HepG2 (cell line): ENCODE data around the gene N4BP2. TPM values are rescaled to one million over a fixed set of nuclear protein-coding genes. Genes with fewer than 3 reads are reported as not detected.
A peak's percentile ranks its signal among the peaks of the same experiment; 100 is the strongest.

Source experiments
- ATAC-seq: fragments of 200-7000 bp; cut with Tn5 transposase; 3 replicates; pipeline ENCODE4 v1.9.1; 2020; ENCODE audit warnings: mild to moderate bottlenecking, moderate library complexity
- BruUV-seq: library from RNA; stranded (reverse); fragments of 400-500 nt; replicated peaks from 2 replicates; lab custom pipeline; 2021; lab: Mats Ljungman, UMichigan
- CTCF ChIA-PET: fragments of 300-600 bp; formaldehyde crosslinking; extraction: SDS; loops from one replicate; lab custom pipeline; 2021; ENCODE audit warnings: low total read pairs, inconsistent platforms, low intra/inter-chr PET ratio; lab: Yijun Ruan, JAX
- POLR2A ChIA-PET: fragments of 350-600 bp; sonication (Branson Sonifier 250); formaldehyde crosslinking; loops from one replicate; lab custom pipeline; 2020; ENCODE audit warnings: antibody characterized with exemption, inconsistent platforms; lab: Yijun Ruan, JAX
- DNase-seq: peaks from one replicate; pipeline ENCODE4 v3.0.0-alpha.2; 2015; ENCODE audit warnings: low spot score
- FAIRE-seq: peaks from 3 replicates; lab custom pipeline; 2011; peaks lifted over from hg19 to GRCh38; lab: Jason Lieb, UNC
- H2AFZ ChIP-seq: one replicate; pipeline ENCODE4 v1.6.1; 2011; ENCODE audit warnings: low read length, inconsistent platforms
- H3K27ac ChIP-seq: fragments of 300-600 bp; 3 replicates; pipeline ENCODE4 v1.8.0; 2011; ENCODE audit warnings: mixed run types, mild to moderate bottlenecking, mixed read lengths, low read length, inconsistent platforms; ENCODE audit not compliant: insufficient read depth; ENCODE audit errors: extremely low read length
- H3K27me3 ChIP-seq, 2 experiments: fragments of 200-600 bp in 1 of 2; 2 replicates in 1 of 2; 3 replicates in 1 of 2; pipeline versions ENCODE4 v1.6.0 to v1.8.0; 2011; ENCODE audit warnings: low read length in 2 of 2, mild to moderate bottlenecking in 2 of 2, moderate library complexity in 2 of 2, inconsistent platforms in 1 of 2; ENCODE audit not compliant: insufficient read depth in 2 of 2, control insufficient read depth in 1 of 2
- H3K36me3 ChIP-seq, 2 experiments: fragments of 200-600 bp in 1 of 2; replicated peaks in 1 of 2; 2 replicates in 1 of 2; 3 replicates in 1 of 2; pipeline versions ENCODE4 v1.5.1 to v1.8.0; 2011; ENCODE audit warnings: low read length in 2 of 2, inconsistent platforms in 1 of 2; ENCODE audit not compliant: insufficient read depth in 2 of 2, control insufficient read depth in 1 of 2
- H3K4me1 ChIP-seq: 2 replicates; pipeline ENCODE4 v1.5.1; 2012; ENCODE audit warnings: low read length, inconsistent platforms; ENCODE audit not compliant: insufficient read depth
- H3K4me2 ChIP-seq: 2 replicates; pipeline ENCODE4 v1.6.0; 2011; ENCODE audit warnings: low read depth, low read length, inconsistent platforms
- H3K4me3 ChIP-seq, 3 experiments: fragments of 200-600 bp in 1 of 3; sonication (generic), shearing (Covaris generic) in 1 of 3; replicated peaks in 1 of 3; 2 replicates each; pipeline ENCODE4 v1.5.1; 2011 to 2016; ENCODE audit warnings: low read length in 3 of 3, inconsistent platforms in 2 of 3, low read depth in 2 of 3, mild to moderate bottlenecking in 2 of 3, control low read depth in 1 of 3, mixed read lengths in 1 of 3; ENCODE audit not compliant: insufficient read depth in 1 of 3
- H3K79me2 ChIP-seq: one replicate; pipeline ENCODE4 v1.6.1; 2011; ENCODE audit warnings: low read length, inconsistent platforms; ENCODE audit not compliant: insufficient read depth
- H3K9ac ChIP-seq: 2 replicates; pipeline ENCODE4 v1.6.0; 2011; ENCODE audit warnings: mild to moderate bottlenecking, low read depth, low read length, inconsistent platforms; ENCODE audit not compliant: insufficient read depth
- H3K9me3 ChIP-seq: 2 replicates; pipeline ENCODE4 v1.5.1; 2012; ENCODE audit warnings: mild to moderate bottlenecking, low read length
- H4K20me1 ChIP-seq: 2 replicates; pipeline ENCODE4 v1.6.0; 2011; ENCODE audit warnings: inconsistent platforms, mild to moderate bottlenecking, low read length, moderate library complexity; ENCODE audit not compliant: insufficient read depth
- BHLHE40 ChIP-seq: IDR thresholded peaks from 2 replicates; pipeline ENCODE4 v1.6.1; 2011; ENCODE audit warnings: low read length, improper control_type of control experiment
- GFI1 ChIP-seq: sonication (generic); formaldehyde crosslinking; IDR thresholded peaks from 2 replicates; pipeline ENCODE4 v1.5.0; 2020; ENCODE audit warnings: missing genetic modification reagents, mild to moderate bottlenecking, borderline replicate concordance
- HDAC6 ChIP-seq: fragments of 200-600 bp; sonication (generic); IDR thresholded peaks from 2 replicates; pipeline ENCODE4 v1.7.0; 2017; ENCODE audit warnings: mild to moderate bottlenecking, antibody characterized with exemption, low read length, low read depth
- KLF12 ChIP-seq: sonication (generic); formaldehyde crosslinking; IDR thresholded peaks from 2 replicates; pipeline ENCODE4 v1.4.0; 2020; ENCODE audit warnings: missing genetic modification reagents, borderline replicate concordance
- MAFK ChIP-seq, 2 experiments: IDR thresholded peaks in 1 of 2; conservative IDR thresholded peaks in 1 of 2; 2 replicates each; pipeline ENCODE4 v1.6.1; 2011; ENCODE audit warnings: improper control_type of control experiment in 2 of 2, low read length in 2 of 2
- MNT ChIP-seq: fragments of 450-650 bp; IDR thresholded peaks from 2 replicates; pipeline ENCODE4 v1.6.1; 2016
- NBN ChIP-seq: fragments of 450-650 bp; conservative IDR thresholded peaks from 2 replicates; pipeline ENCODE4 v1.6.1; 2017
- NFYC ChIP-seq: IDR thresholded peaks from 2 replicates; pipeline ENCODE4 v1.6.1; 2016; ENCODE audit warnings: missing genetic modification reagents, missing compliant biosample characterization
- SOX13 ChIP-seq, 3 experiments: fragments of 450-650 bp in 1 of 3; sonication (generic) in 1 of 3; formaldehyde crosslinking in 1 of 3; IDR thresholded peaks in 2 of 3; conservative IDR thresholded peaks in 1 of 3; 2 replicates each; pipeline versions ENCODE4 v1.5.0 to v1.6.1; 2016 to 2020; ENCODE audit warnings: antibody characterized with exemption in 1 of 3, mild to moderate bottlenecking in 1 of 3, missing compliant biosample characterization in 1 of 3, missing genetic modification reagents in 1 of 3, moderate library complexity in 1 of 3
- TP53 ChIP-seq: sonication (generic); formaldehyde crosslinking; conservative IDR thresholded peaks from 2 replicates; pipeline ENCODE4 v1.4.0; 2020; ENCODE audit warnings: missing genetic modification reagents
- XBP1 ChIP-seq: sonication (generic); formaldehyde crosslinking; IDR thresholded peaks from 2 replicates; pipeline ENCODE4 v1.5.0; 2020; ENCODE audit warnings: missing genetic modification reagents
- ZNF101 ChIP-seq: sonication (generic); formaldehyde crosslinking; IDR thresholded peaks from 2 replicates; pipeline ENCODE4 v1.4.0; 2020; ENCODE audit warnings: mild to moderate bottlenecking, low read depth, missing genetic modification reagents, borderline replicate concordance
- ZNF251 ChIP-seq: sonication (generic); formaldehyde crosslinking; IDR thresholded peaks from 2 replicates; pipeline ENCODE4 v1.9.0; 2021; ENCODE audit warnings: mild to moderate bottlenecking, missing genetic modification reagents
- ZNF282 ChIP-seq: fragments of 450-650 bp; IDR thresholded peaks from 2 replicates; pipeline ENCODE4 v1.6.1; 2018; ENCODE audit not compliant: partially characterized antibody
- ZNF570 ChIP-seq: sonication (generic); formaldehyde crosslinking; IDR thresholded peaks from 2 replicates; pipeline ENCODE4 v1.4.0; 2020; ENCODE audit warnings: mild to moderate bottlenecking, missing genetic modification reagents, borderline replicate concordance
- ZNF619 ChIP-seq: sonication (generic); formaldehyde crosslinking; IDR thresholded peaks from 2 replicates; pipeline ENCODE4 v1.4.0; 2020; ENCODE audit warnings: mild to moderate bottlenecking, missing genetic modification reagents
- whole genome bisulfite sequencing: methylation state at CpG from one replicate; pipeline ENCODE4 v1.1.6; 2017; ENCODE audit warnings: low lambda C conversion rate; 5-methylcytosine and 5-hydroxymethylcytosine counted together
- in situ Hi-C: cut with HindIII; loops from 2 replicates; pipeline ENCODE4 v1.10.0; 2017; ENCODE audit warnings: low pct_unique_long_range_greater_than_20kb; ENCODE audit not compliant: extremely low pct_ligation_motif_present
- intact Hi-C: fragments of 100-400 bp; cut with micrococcal nuclease; formaldehyde crosslinking; loops from one replicate; pipeline ENCODE4 v1.10.0; 2022; ENCODE audit not compliant: unreplicated experiment
- polyA plus RNA-seq, 8 experiments: library from polyadenylated mRNA; depleted of rRNA in 3 of 8; stranded (reverse) in 7 of 8; unstranded in 1 of 8; fragments of >200 nt; fragmentation: Illumina TruSeq in 4 of 8; extraction: Trizol in 4 of 8; gene quantifications; 2 replicates each; pipeline versions ENCODE4 v1.2.1 to v1.2.3, GENCODE V29; 2011 to 2016; ENCODE audit warnings: low read depth in 4 of 8, missing spikeins in 1 of 8, mixed read lengths in 1 of 8; ENCODE audit not compliant: insufficient read depth in 1 of 8
- total RNA-seq, 5 experiments: library from RNA; depleted of rRNA; stranded (reverse); fragments of >200 nt; fragmentation: Illumina TruSeq; extraction: Trizol; gene quantifications; 2 replicates each; pipeline ENCODE4 v1.2.3, GENCODE V29; 2016; ENCODE audit warnings: low read depth in 1 of 5

The N4BP2 gene
- total and polyA plus RNA-seq, 2 of the 13 experiments (the other 11 are each of a cell fraction or from before 2014, with no cell fraction given), result 5.6 to 12.9 TPM

GRCh38 chr4:40130401-40131036 lies 73.9 kb downstream of the N4BP2 start:
- intact Hi-C loops (no loop called here), in situ Hi-C loops (no loop called here)
- ATAC-seq (no peak), DNase-seq (no peak)
- H3K27ac ChIP-seq, result no peak overlapping the region
- peaks cover 2 to 3% of the 10 kb centered on the region in 2 experiments; a peak in 3 of 5 replicates for H3K36me3 ChIP-seq
- H2AFZ ChIP-seq, result no peak overlapping the region
- H3K9ac ChIP-seq, result no peak overlapping the region
- no peak overlapping the region for H3K4me2 ChIP-seq
- H3K79me2 ChIP-seq, result no peaks in the 10 kb centered on the region
- BruUV-seq, result no TSS peak
- H3K27me3 ChIP-seq, result no peaks in the 10 kb centered on the region
- no peaks in the 10 kb centered on the region for H3K4me1 ChIP-seq
- no peaks in the 10 kb centered on the region for H4K20me1 ChIP-seq
- H3K4me3 ChIP-seq, result no peak overlapping the region
- TF ChIP-seq ZNF570 (CRISPR knock-in tag) (no peak), MAFK (conservative IDR thresholded peaks at IDR 0.05 in 1 of 2, IDR thresholded peaks at IDR 0.05 in 1 of 2; ENCODE audit: low read length in 2 of 2) (peak in 1 of 2 experiments; percentile 59; a peak in 2 of 4 replicates), TP53 (CRISPR knock-in tag) (no peak)
- TF ChIP-seq, all 625 proteins: peak for 1
- ChIA-PET POLR2A (no interaction called here), CTCF (no interaction called here)
- H3K9me3 ChIP-seq, result no peaks in the 10 kb centered on the region
- no peak for FAIRE-seq

- Histone ChIP-seq H3K79me2 (no peaks in the 10 kb centered on the region), H3K9me3 (no peaks in the 10 kb centered on the region), H3K4me1 (no peaks in the 10 kb centered on the region), H3K36me3 (peaks cover 3% of the 10 kb centered on the region in 2 experiments; a peak in 4 of 5 replicates), H3K4me2 (no peak overlapping the region), H3K4me3 (no peak overlapping the region), H3K9ac (no peak overlapping the region), H2AFZ (no peak overlapping the region), H3K27ac (no peak overlapping the region), H3K27me3 (no peaks in the 10 kb centered on the region), H4K20me1 (no peaks in the 10 kb centered on the region)
- TF ChIP-seq GFI1 (CRISPR knock-in tag) (no peak), HDAC6 (no peak), ZNF619 (CRISPR knock-in tag) (no peak), ZNF101 (no peak), KLF12 (CRISPR knock-in tag) (no peak), BHLHE40 (no peak), NFYC (CRISPR knock-in tag) (no peak), ZNF282 (no peak), NBN (no peak), ZNF251 (CRISPR knock-in tag) (no peak), XBP1 (CRISPR knock-in tag) (no peak), SOX13 (IDR thresholded peaks at IDR 0.05) (no peak), SOX13 (CRISPR knock-in tag; conservative IDR thresholded peaks at IDR 0.05 in 1 of 2, IDR thresholded peaks at IDR 0.05 in 1 of 2) (no peak), MNT (no peak)
- in situ Hi-C loops (no loop called here), intact Hi-C loops (no loop called here)
- FAIRE-seq (no peak), ATAC-seq (no peak), DNase-seq (no peak)
- no TSS peak for BruUV-seq
- ChIA-PET POLR2A (no interaction called here), CTCF (no interaction called here)
- 97% methylated on average over 1 of the region's 1 CpG for WGBS
Observed at GRCh38 chr4:40132816-40133215, 76.2 kb downstream of the N4BP2 start.
